DMS53 (cell line): ENCODE data around the gene HIVEP1.

Source experiments
- DNase-seq: peaks from one replicate; lab custom pipeline; 2025; lab: John Stamatoyannopoulos, UW

The HIVEP1 gene

GRCh38 chr6:12051861-12052368, 39.8 kb downstream of the HIVEP1 start:
- DNase-seq = no peak

DNA sequence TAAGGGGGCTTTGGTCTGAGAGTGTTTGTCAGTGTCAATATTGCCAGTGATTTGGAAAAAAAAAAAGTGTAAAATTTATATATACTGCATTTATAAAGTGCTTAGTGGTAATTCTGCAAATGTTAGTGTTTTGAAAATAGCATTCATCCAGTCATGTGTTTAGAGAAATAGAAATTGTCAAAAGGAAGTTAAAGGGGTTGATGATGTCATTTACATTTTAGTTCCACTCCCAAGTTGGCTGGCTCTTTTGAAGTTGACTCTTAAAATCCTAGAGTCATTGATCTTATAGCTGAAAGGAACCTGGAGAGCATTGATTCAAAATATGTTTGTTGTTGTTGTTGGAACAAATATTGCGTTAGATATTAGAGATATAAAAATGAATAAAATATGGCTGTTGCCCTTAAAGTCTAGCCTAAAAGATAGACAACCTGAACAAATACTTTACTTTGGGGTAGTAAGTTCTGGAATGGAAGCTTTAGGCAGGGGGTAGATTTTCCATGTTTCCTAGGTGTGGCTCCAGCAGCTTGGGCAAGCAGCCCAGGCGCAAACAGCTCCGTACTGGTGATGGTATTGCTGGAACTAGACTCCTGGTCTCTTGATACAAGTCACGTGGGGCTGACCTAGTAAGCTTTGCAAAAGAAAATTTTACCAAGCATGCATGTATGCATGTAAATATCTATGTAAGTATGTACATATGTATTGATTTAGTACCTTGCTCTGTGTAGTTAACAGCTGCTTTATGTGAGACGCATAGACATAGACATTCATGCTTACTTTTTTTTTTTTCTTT, 46.3 kb downstream of the HIVEP1 start:
- DNase-seq = no peak

- DNase-seq = no peak
These were observed 48.9 kb downstream of the HIVEP1 start for GRCh38 chr6:12060780-12061609.

- DNase-seq = no peak
These were observed 50.5 kb downstream of the HIVEP1 start for GRCh38 chr6:12062605-12063004.

GRCh38 chr6:12064131-12064530, 52.0 kb downstream of the HIVEP1 start:
- no peak for DNase-seq

DNA sequence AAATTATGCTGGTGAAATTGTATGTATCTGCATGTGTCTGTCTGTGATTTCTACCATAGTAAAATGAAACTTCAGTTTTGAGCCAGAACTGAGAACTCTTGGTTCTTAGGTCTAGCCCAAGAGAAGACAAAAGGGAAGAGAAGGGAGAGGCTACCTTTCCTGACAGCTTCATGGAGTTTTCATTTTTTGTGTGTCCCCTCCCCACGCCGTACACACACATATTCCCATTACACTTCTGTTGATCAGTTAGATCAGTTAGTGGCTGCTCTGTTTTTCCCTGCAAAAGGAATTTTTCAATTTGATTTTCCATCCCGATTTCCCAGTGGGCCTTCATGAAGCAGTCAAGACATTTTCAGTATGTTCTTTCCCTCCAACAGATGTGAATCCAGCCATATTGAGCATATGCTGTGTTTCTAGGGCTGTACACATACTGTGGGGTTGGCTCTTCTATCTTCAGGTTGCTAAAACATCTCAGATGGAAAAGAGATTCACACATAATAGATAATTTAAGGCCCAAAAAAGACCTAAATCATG, 52.5 kb downstream of the HIVEP1 start:
- no peak for DNase-seq

DNA sequence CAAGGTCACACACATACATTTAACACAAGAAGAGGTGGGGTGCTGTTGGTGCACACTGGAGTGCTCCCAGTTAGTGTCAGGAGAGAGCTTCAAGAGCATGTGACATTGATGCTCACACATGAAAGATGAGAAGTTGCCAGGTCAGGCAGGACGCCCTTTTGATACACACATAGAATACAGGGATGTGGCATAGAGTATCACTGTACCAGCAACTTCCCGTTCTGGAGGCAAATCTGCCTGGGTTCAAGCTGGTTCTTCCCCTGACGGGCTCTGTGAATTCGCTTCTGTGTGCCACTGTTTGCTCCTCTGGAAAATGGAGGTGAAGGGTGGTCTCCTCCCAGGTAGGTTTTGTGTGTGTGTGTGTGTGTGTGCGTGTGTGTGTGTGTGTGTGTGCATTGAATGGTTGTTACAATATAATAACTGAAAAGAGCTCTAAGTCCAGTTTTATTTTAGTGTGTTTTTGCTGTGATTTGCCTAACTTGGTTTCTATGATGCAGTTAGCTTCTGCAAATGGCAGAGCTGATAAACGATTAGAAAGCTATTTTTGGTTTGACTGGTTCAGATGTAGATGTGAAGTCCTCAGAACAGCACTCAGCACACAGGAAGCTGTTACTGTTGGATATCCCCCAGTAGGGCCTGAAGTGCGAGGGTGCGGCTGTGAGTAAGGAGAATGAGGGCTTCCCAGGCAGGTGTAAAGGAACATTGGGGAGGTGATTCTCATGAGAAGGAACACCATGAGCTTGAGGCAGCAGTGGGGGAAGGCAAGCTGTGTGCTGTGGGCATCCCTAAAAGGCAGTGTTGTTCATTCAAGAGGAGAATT, 53.4 kb downstream of the HIVEP1 start:
- no peak for DNase-seq

DNA sequence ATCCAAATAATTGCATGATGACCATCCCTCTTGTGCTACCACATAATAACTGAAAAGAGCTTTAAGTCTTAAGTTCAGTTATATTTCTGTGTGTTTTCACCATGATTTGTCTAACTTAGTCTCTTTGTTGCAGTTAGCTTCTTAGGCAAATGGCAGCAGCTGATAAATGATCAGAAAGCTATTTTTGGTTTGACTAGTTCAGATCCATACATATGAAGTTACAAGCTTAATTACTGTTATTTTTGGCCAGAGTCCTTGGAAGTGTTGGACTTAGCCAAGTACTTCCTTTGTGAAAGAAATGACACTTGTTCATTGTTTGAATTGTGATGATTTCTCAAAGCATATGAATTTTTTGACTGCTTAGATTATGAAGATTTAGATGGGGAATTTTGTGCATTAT, 54.2 kb downstream of the HIVEP1 start:
- DNase-seq = no peak

- DNase-seq = peak; percentile 74
These were observed 56.9 kb downstream of the HIVEP1 start for GRCh38 chr6:12068899-12069557.

DNA sequence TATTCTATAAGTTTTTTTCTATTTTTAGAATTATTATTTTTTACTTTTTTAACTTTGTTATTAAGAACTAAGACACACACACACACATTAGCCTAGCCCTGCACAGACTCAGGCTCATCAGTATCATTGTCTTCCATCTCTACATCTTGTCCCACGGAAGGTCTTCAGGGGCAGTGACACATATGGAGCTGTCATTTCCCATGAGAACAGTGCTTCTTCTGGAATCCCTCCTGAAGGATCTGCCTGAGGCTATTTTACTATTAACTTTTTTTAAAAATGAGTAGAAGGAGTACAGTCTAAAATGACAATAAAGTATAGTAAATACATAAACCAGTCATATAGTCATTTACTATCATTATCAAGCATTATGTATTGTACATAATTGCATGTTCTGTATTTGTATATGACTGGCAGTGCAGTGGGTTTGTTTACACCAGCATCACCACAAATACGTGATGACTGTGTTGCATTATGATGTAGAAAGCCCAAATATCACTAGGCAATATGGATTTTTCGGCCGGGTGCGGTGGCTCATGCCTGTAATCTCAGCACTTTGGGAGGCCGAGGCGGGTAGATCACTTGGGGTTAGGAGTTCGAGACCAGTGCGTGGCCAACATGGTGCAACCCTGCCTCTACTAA, 57.9 kb downstream of the HIVEP1 start:
- no peak for DNase-seq

DNA sequence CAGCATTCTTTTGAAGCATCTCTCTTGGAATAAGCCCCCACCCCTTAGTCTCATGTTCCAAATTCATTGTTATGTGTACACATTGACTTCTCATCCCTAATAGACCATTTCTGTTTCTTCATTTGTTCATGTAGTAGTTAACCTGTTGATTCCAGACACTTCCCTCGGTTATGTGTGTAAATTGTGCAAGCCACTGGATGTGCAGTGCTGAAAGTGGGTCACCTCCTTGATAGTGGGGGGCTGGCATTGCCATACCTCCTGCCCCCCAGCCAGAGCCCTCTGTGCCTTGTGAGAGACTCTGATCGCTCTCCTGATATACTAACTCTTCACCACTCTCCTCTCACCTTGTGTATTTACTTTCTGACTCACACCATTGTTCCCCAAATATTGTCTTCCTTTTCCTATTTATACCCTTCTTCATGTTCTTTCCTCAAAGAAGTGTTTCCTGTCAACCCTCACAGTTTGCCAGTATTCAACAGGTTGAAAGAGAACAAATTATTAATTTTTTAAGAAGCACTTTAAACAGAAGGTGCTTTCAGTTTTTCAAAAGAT, 59.0 kb downstream of the HIVEP1 start:
- peak; percentile 83 for DNase-seq

GRCh38 chr6:12075067-12075563, 63.0 kb downstream of the HIVEP1 start:
- peak; percentile 16 for DNase-seq

GRCh38 chr6:12077021-12077710, 65.1 kb downstream of the HIVEP1 start:
- no peak for DNase-seq

GRCh38 chr6:12078014-12078413, 65.9 kb downstream of the HIVEP1 start:
- no peak for DNase-seq

DNA sequence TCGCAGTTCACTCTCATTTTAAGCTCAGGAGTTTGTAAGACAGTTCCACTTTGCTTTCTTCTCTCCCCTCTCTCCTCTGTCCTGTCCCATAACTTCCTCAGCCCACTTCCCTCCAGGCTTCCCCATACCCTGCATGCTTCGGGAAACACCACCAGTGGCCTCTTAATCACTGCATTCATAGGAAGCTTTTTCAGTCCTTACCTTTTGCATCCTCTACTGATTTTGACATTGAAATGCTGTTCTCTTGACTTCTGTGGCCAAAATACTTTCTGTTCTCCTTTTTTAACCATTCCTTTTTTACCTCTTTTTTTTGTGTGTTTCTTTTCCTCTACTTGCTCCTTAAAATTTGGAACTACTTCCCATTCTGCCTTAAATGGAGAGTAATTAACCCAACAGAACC, 69.7 kb downstream of the HIVEP1 start:
- no peak for DNase-seq

DNA sequence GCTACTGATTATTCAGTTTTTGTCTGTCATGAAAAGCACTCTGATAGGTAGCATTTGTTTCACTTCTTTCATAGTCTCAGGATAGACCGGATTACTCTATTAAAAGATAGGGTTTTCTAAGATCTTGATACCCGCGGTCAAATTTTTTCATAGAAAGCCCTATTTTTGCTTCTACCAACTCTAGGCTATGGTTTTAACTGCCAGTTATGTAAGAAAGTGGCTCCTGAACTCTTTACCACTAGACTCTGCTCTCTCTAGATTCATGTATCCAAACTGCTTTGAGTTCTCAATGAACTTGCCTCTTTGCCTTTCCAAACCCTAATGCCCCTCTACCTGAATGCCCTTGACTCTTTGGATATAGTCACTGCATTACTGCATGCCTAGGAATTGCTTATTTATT, 70.3 kb downstream of the HIVEP1 start:
- DNase-seq = no peak

- DNase-seq = no peak
These were observed 71.2 kb downstream of the HIVEP1 start for GRCh38 chr6:12083302-12083701.

- no peak for DNase-seq
These were observed 71.7 kb downstream of the HIVEP1 start for GRCh38 chr6:12083763-12084162.

- DNase-seq = no peak
These were observed 72.6 kb downstream of the HIVEP1 start for GRCh38 chr6:12084681-12085080.

- no peak for DNase-seq
These were observed 76.4 kb downstream of the HIVEP1 start for GRCh38 chr6:12088531-12088930.
